Measurements from ENCODE around the gene RYK. TPM values are rescaled to one million over a fixed set of nuclear protein-coding genes. Genes with fewer than 3 reads are reported as not detected.
"Not testable (repeated sequence)": the region's sequence is repeated elsewhere in the genome, so short reads cannot be mapped to it uniquely, and the experiment has no call there.

RYK gene
- total RNA-seq, 2 experiments from 2014 or later = 18.7 to 21.0 TPM

DNA sequence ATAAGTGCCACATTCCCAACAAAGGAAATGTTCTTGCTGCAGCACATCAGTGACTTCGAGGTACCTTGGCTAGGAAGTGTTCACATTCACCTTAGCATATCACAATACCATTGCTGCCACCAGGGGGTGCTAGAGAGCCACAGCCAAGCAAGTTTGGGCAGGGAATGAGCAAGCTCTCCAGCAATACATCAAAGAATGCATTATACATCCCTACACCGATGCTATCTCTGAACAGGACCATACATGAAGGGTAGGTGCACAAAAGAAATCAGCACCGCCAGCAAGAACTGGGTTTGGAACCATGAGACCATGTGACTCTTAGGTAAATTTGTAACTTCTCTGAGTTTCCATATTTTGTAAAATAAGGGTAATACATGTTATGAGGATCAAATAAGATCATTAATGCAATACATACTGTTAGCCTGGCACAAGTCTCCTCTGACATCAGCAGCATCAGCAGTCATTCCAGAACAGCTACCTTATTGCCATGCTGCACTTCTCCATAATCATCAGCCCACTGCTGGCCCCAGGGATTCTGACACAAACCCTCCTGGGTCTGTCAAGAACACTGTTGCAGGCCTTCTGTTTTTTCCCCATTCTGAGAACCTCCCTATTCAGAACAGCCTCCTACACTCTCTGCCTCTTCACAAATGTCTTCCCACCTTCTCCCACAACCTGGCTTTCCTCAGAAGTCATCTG lies 37.5 kb downstream of the RYK start:
- H3K36me3 Mint-ChIP-seq = peaks cover 7% of the 10 kb centered on the region
- DNase-seq = peak; percentile 79
- H3K4me1 Mint-ChIP-seq = peaks cover 25% of the 10 kb centered on the region
- no peak overlapping the region for H3K27ac Mint-ChIP-seq
- no peaks in the 10 kb centered on the region for H3K9me3 Mint-ChIP-seq
- H3K4me3 Mint-ChIP-seq = no peak overlapping the region
- H3K27me3 Mint-ChIP-seq = no peaks in the 10 kb centered on the region

DNA sequence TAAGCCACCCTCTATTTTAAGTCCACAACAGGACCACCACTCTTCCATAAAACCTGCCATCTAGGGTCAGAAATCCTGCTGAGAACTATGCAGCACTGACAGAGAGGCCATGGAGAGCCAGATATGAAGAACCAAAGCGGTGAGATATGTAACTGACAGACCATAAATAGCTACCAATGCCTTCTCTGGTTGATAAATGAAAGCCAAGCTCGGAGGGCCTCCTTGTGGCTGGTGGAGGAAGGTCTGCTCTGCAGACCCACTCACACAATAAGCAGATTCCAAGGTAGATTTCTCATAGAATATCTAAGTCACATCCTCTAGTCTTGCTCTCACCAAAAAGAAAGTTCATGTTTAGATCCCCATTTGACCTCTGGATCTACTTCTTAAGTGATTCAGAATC lies 38.9 kb downstream of the RYK start:
- Mint-ChIP-seq H3K4me1 (peaks cover 20% of the 10 kb centered on the region), H3K27ac (no peak overlapping the region), H3K4me3 (no peak overlapping the region), H3K27me3 (no peaks in the 10 kb centered on the region), H3K9me3 (no peaks in the 10 kb centered on the region), H3K36me3 (peaks cover 7% of the 10 kb centered on the region)
- no peak for DNase-seq

DNA sequence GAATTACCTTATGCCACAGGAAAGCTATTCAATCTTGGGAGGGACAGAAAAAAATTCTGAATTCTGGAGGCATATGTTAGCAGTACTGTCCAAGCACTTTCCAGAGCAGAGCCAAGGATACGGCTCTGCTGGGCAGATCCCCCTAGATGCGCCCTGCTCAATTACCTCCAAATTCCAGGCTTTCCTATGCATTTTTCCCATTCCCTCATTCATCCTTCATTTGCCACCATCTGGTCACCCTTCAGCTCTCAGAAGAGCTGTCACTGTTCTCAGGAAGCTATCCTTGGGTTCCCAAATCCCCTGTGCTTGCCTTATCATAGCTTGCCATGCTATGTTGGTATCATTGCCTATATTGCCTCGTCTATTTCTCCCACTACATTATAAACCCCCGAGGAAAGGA lies 45.2 kb downstream of the RYK start:
- DNase-seq = no peak
- no peak overlapping the region for H3K27ac Mint-ChIP-seq

DNA sequence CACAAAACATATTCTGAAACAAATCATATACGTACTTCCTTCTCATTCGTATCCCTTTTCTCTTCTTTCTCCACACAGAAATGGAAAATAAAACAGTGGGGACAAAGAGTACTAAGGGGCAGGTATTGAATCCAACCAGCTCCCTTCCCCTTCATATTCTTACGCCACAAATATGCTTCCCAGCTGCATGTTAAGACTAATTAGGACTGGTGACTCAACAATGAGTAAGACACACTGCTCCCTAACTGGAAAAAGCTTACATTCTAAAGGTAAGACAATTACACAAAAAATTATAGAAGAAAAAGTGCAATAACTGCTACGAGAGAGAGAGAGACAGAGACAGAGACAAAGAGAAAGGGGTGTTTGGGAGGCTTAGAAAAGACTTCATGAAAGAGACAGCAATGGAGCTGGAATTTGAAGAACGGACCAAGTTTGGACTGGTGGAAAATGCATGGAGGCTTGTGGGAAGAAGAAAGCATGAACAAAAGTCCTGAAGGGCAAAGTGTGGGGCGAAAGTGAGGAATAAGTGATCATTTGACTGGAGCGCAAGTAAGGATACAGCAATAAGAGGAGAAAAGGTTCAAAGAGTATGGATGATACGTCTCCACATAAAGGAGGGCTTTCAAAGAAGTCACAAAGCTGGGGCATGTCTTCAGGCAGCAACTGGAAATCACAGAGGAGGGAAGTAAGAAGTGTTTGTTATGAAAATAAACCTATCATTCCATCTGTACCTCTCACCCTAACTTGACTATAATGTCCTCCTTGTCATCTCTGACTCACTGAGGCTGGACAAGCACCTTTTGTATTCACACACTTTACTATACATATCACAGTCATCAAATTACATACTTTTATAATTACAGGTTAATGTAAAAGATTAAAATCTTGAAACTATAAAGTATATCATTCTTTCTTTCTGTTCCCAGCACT lies 49.2 kb downstream of the RYK start:
- Mint-ChIP-seq H3K36me3 (peaks cover 24% of the 10 kb centered on the region), H3K9me3 (no peaks in the 10 kb centered on the region), H3K4me3 (no peak overlapping the region), H3K4me1 (peaks cover 2% of the 10 kb centered on the region), H3K27me3 (no peaks in the 10 kb centered on the region), H3K27ac (no peak overlapping the region)
- no peak for DNase-seq

More for the DNA sequence above, 45.2 kb downstream of the RYK start:
- no peaks in the 10 kb centered on the region for H3K27me3 Mint-ChIP-seq
- H3K36me3 Mint-ChIP-seq = peaks cover 17% of the 10 kb centered on the region
- H3K4me1 Mint-ChIP-seq = no peaks in the 10 kb centered on the region
- H3K4me3 Mint-ChIP-seq = no peak overlapping the region
- no peaks in the 10 kb centered on the region for H3K9me3 Mint-ChIP-seq

DNA sequence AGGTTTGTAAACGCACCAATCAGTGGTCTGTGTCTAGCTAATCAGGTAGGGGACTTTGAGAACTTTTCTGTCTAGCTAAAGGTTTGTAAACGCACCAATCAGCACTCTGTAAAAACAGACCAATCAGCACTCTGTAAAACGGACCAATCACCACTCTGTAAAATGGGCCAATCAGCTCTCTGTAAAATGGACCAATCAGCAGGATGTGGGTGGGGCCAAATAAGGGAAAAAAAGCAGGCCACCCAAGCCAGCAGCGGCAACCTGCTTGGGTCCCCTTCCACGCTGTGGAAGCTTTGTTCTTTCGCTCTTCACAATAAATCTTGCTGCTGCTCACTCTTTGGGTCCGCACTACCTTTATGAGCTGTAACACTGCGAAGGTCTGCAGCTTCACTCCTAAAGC lies 50.8 kb downstream of the RYK start:
- DNase-seq, H3K4me3 Mint-ChIP-seq, H3K4me1 Mint-ChIP-seq, H3K27me3 Mint-ChIP-seq, H3K9me3 Mint-ChIP-seq, H3K27ac Mint-ChIP-seq: not testable (repeated sequence)
- H3K36me3 Mint-ChIP-seq = peaks cover 24% of the 10 kb centered on the region

DNA sequence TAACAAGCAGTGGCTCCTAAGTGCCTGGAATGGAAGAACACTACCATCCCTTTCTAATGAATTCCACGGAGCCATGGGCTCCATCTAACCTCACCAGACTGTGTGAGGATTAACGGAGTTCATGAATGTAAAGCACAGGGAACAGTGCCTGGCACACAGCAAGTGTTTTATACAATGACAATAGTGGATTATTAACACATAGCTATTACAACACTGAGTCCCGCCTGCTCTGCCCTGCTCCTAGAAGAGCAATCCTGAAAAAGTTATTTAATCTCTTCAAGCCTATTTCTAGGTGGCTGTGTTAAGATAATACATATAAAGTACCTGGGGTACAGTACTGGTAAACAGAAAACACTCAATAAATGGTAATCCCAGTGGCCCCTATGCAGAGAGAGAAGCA lies 51.4 kb downstream of the RYK start:
- Mint-ChIP-seq H3K27ac (no peak overlapping the region), H3K9me3 (no peaks in the 10 kb centered on the region), H3K4me1 (peaks cover 2% of the 10 kb centered on the region), H3K27me3 (no peaks in the 10 kb centered on the region), H3K36me3 (peaks cover 22% of the 10 kb centered on the region), H3K4me3 (no peak overlapping the region)
- no peak for DNase-seq

DNA sequence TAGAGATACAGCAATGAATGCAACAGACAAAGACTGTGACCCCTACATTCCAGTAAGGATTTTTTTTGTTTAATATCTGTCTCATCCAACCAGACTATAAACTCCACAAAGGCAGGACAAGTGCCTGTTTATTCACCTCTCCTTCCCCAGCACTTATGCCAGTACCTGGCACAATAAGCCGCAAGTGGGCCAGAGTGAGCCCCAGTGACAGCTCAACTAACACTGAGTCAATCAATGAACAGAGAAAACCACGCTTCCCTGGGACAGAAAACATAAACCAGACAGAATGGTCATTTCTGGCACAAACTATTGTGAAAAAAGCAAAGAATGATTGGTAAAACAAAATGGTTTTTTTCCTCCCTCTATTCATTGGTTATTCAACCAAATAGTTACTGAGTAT lies 52.2 kb downstream of the RYK start:
- no peaks in the 10 kb centered on the region for H3K9me3 Mint-ChIP-seq
- H3K4me3 Mint-ChIP-seq = no peak overlapping the region

DNA sequence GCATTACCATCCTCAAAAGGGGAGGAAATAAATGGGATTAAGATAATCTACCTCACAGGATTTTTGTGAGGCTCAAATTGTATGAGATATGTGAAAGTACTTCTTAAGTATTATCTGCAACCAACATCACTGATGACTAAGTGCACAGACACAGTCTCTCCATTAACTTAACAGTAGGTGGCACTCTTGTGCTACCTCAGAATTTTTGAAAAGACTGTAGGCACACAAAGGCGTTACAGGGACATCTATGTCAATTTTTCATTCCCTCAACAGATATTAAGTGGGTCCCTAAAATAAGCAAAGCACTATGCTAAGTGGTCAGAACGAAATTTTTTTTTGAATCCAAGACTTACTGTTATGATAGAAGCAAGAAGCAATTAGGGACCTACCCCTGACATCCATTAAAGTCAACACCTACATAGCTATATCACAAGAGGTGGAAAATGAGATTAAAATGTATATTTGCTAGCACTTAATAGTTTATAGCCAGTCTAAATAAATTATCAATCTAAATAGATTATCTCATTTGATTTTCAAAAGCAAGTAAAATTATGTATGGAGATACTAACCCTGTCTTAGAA lies 52.9 kb downstream of the RYK start:
- no peak overlapping the region for H3K4me3 Mint-ChIP-seq
- H3K27me3 Mint-ChIP-seq = no peaks in the 10 kb centered on the region
- H3K9me3 Mint-ChIP-seq = no peaks in the 10 kb centered on the region
- DNase-seq = no peak
- peaks cover 22% of the 10 kb centered on the region for H3K36me3 Mint-ChIP-seq
- peaks cover 2% of the 10 kb centered on the region for H3K4me1 Mint-ChIP-seq
- H3K27ac Mint-ChIP-seq = no peak overlapping the region

More for the DNA sequence above, 52.2 kb downstream of the RYK start:
- Mint-ChIP-seq H3K4me1 (peaks cover 2% of the 10 kb centered on the region), H3K27ac (no peak overlapping the region), H3K27me3 (no peaks in the 10 kb centered on the region), H3K36me3 (peaks cover 22% of the 10 kb centered on the region)
- DNase-seq = no peak

DNA sequence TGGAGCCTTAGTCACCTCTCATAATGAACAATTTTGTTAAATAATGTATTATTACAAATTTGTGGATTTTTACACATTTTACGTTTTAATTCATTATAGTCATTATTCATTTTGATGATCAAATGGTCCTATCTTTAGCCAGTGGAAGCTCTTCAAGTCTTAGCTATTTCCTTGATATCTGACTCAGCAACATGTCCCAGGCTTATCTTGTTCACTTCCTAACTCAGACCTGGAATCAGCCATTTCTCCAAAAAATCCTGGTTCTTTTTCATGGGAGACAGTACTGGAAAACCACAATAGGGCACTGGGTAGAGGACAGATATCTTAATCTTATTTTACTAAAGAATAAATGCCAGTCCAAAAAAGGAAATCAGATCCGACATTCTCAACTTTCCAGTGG lies 56.4 kb downstream of the RYK start:
- H3K36me3 Mint-ChIP-seq = peaks cover 2% of the 10 kb centered on the region

DNA sequence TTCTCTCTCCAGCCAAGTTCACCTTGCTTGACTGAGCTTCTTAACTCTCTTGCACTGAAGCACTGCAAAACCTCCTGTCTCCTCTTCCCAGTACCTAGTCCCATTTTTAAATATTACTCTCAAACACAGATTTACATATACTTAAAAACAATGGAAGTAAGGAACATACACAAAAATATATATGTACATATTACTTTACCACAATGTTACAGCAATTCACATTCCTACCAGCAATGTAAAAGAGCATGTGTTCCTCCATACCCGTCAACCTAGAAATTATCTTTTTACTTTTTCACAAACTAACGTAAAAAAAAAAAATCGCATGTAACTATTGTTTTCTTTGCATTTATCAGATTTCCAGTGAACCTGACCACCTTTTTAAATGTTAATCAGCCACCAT lies 60.4 kb downstream of the RYK start:
- no peaks in the 10 kb centered on the region for H3K4me1 Mint-ChIP-seq
- DNase-seq = no peak
- no peaks in the 10 kb centered on the region for H3K9me3 Mint-ChIP-seq
- H3K27me3 Mint-ChIP-seq = no peaks in the 10 kb centered on the region
- no peak overlapping the region for H3K4me3 Mint-ChIP-seq
- peaks cover 6% of the 10 kb centered on the region for H3K36me3 Mint-ChIP-seq
- no peak overlapping the region for H3K27ac Mint-ChIP-seq

More for the DNA sequence above, 56.4 kb downstream of the RYK start:
- H3K27ac Mint-ChIP-seq = no peak overlapping the region
- H3K4me3 Mint-ChIP-seq = no peak overlapping the region
- H3K27me3 Mint-ChIP-seq = no peaks in the 10 kb centered on the region
- DNase-seq = no peak
- H3K9me3 Mint-ChIP-seq = no peaks in the 10 kb centered on the region
- H3K4me1 Mint-ChIP-seq = peaks cover 2% of the 10 kb centered on the region

DNA sequence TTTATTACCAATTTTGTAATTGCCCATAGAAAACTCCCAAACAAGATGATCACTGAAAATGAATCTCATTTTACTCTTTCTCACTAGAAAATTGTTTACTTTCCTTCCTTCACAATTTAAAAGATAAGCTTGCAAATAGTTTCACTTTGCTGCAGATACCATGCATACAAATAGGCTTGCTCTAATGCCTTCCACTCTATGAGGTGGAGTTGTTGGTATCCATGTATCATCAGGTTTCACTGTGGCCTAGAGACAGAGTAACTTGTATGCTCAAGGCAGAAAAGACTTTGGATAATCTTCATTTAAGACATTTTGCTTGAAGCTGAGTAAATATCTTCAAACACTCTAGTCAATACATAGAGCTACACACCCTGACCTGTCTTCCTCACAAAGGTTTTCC lies 60.8 kb downstream of the RYK start:
- H3K27ac Mint-ChIP-seq = no peak overlapping the region

DNA sequence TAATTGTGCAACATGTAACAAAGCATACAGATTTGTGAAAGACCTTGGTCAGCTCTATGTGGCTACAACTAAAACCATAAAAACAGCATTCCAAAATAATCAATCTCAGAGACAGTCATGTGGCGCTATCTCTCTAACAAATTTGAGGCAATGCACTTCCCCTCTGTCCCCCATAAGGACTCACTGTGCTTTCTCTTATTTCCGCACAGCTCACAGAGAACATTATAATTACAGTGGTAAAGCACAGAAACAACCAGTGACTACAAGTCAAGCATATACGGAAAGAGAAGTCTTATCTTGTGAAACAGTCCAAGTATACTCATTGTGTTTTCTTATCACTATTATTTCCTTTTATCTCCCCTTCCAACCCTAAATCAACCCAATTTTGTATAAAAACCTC lies 64.3 kb downstream of the RYK start:
- Mint-ChIP-seq H3K27ac (no peak overlapping the region), H3K27me3 (no peaks in the 10 kb centered on the region), H3K36me3 (peaks cover 11% of the 10 kb centered on the region), H3K4me1 (peaks cover 3% of the 10 kb centered on the region), H3K9me3 (no peaks in the 10 kb centered on the region), H3K4me3 (no peak overlapping the region)
- DNase-seq = no peak

More for the DNA sequence above, 60.8 kb downstream of the RYK start:
- no peak for DNase-seq
- H3K4me3 Mint-ChIP-seq = no peak overlapping the region
- no peaks in the 10 kb centered on the region for H3K27me3 Mint-ChIP-seq
- peaks cover 6% of the 10 kb centered on the region for H3K36me3 Mint-ChIP-seq
- no peaks in the 10 kb centered on the region for H3K9me3 Mint-ChIP-seq
- H3K4me1 Mint-ChIP-seq = no peaks in the 10 kb centered on the region

DNA sequence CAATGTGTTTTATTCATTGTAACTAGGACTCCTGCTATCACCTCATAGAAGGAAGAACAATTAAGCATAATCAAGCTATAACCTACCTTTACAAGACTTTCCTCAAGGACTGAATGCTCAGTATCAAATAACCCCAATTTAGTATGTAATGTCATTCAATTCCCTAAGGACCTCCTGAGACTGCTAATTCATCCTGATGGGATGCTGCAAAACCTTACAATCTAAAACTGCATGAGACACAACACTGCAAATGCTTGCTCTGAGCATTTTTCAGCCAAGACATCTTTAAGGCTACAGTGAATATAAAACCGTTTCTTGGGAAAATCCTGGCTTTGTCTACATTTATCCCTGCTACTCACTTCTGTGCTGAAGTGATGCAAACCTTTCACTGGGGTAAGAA lies 69.9 kb downstream of the RYK start:
- no peak overlapping the region for H3K27ac Mint-ChIP-seq
- H3K4me3 Mint-ChIP-seq = no peak overlapping the region
- no peaks in the 10 kb centered on the region for H3K9me3 Mint-ChIP-seq

DNA sequence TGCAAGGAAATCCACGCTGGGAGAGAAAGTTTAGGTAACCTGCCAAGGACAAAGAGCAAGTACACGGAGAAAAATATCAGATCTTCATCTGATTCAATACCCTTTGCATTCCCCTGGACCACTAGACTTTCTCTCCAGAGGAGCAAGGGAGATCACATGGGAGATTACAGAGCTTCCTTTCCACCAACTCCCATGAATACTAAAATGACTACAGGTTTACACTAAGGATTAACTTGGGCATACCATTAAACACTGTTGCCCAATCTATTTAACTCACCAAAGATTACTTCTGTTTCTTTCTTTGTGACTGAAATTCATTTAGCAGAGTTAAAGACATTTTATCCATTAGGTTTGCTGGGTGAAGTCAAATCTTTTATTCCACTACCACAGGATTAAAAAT lies 71.2 kb downstream of the RYK start:
- Mint-ChIP-seq H3K9me3 (no peaks in the 10 kb centered on the region), H3K4me3 (no peak overlapping the region), H3K36me3 (peaks cover 15% of the 10 kb centered on the region), H3K27ac (no peak overlapping the region), H3K27me3 (no peaks in the 10 kb centered on the region), H3K4me1 (peaks cover 5% of the 10 kb centered on the region)
- DNase-seq = no peak

More for the DNA sequence above, 69.9 kb downstream of the RYK start:
- H3K27me3 Mint-ChIP-seq = no peaks in the 10 kb centered on the region
- H3K36me3 Mint-ChIP-seq = peaks cover 12% of the 10 kb centered on the region
- no peak for DNase-seq
- H3K4me1 Mint-ChIP-seq = peaks cover 5% of the 10 kb centered on the region

DNA sequence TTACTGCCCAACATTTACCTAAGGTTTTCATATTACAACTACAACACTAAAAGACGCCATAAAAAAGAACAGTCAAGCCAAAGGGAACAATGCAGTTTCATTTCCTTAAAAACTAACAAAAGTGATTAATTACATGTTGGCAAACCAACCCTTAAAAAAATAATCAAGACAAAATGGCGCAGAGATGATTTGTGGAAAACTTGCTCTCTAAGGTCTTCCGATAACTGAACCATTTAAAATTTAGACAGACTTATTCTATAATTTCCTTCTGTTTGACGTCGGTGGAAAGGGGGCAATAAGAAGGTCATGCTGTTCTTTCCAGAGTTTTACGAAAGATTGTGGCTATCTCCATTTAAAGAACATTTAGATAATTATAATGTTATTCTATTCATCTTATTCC lies 87.6 kb downstream of the RYK start:
- DNase-seq = no peak
- Mint-ChIP-seq H3K27me3 (no peaks in the 10 kb centered on the region), H3K27ac (no peak overlapping the region), H3K4me1 (no peaks in the 10 kb centered on the region), H3K36me3 (peaks cover 20% of the 10 kb centered on the region), H3K4me3 (no peak overlapping the region), H3K9me3 (no peaks in the 10 kb centered on the region)
